CD14-positive monocyte (primary cell): ENCODE data around the gene C20orf141. TPM values are rescaled to one million over a fixed set of nuclear protein-coding genes. Genes with fewer than 3 reads are reported as not detected.
A peak's percentile ranks its signal among the peaks of the same experiment; 100 is the strongest.

ENCODE experiments used
- DNase-seq, 3 donors: peaks; one replicate each; pipeline ENCODE4 v3.0.0-alpha.2; 2011 to 2022
- H2AFZ ChIP-seq: 2 replicates; pipeline ENCODE4 v1.6.0; 2012; ENCODE audit warnings: mild to moderate bottlenecking, low read depth, low read length, inconsistent platforms; ENCODE audit not compliant: insufficient read depth, poor library complexity, severe bottlenecking
- H3K27ac ChIP-seq, 2 donors: 1 replicate in 1 of 2; 2 replicates in 1 of 2; pipeline ENCODE4 v1.5.1; 2012 to 2013; ENCODE audit warnings: low read length in 2 of 2, control low read depth in 1 of 2, inconsistent platforms in 1 of 2, low read depth in 1 of 2, mild to moderate bottlenecking in 1 of 2
- H3K27me3 ChIP-seq, 2 donors: one replicate each; pipeline versions ENCODE4 v1.6.0 to v1.6.1; 2011 to 2013; ENCODE audit warnings: low read length in 2 of 2; ENCODE audit not compliant: control insufficient read depth in 2 of 2, insufficient read depth in 2 of 2
- H3K36me3 ChIP-seq, 2 donors: replicated peaks in 1 of 2; 1 replicate in 1 of 2; 2 replicates in 1 of 2; pipeline versions ENCODE4 v1.5.1 to v1.6.1; 2012 to 2013; ENCODE audit warnings: low read length in 2 of 2, control low read depth in 1 of 2, inconsistent platforms in 1 of 2, mild to moderate bottlenecking in 1 of 2; ENCODE audit not compliant: insufficient read depth in 2 of 2, control insufficient read depth in 1 of 2
- H3K4me1 ChIP-seq, 2 donors: 1 replicate in 1 of 2; 2 replicates in 1 of 2; pipeline versions ENCODE4 v1.5.1 to v1.6.1; 2012 to 2013; ENCODE audit warnings: low read length in 2 of 2, control low read depth in 1 of 2, inconsistent platforms in 1 of 2, mild to moderate bottlenecking in 1 of 2, moderate library complexity in 1 of 2; ENCODE audit not compliant: insufficient read depth in 2 of 2, control insufficient read depth in 1 of 2
- H3K4me2 ChIP-seq: replicated peaks from 2 replicates; pipeline ENCODE3; 2012; ENCODE audit warnings: low read length, moderate library complexity, mild to moderate bottlenecking; ENCODE audit not compliant: poor library complexity, severe bottlenecking; ENCODE audit errors: extremely low read depth
- H3K4me3 ChIP-seq, 3 experiments: fragments of 200-600 bp in 1 of 3; sonication (generic) in 1 of 3; replicated peaks in 1 of 3; 1 replicate in 2 of 3; 2 replicates in 1 of 3; pipeline ENCODE4 v1.5.1; 2011 to 2013; ENCODE audit warnings: low read length in 3 of 3, mild to moderate bottlenecking in 3 of 3, control low read depth in 2 of 3, low read depth in 2 of 3, inconsistent platforms in 1 of 3, moderate library complexity in 1 of 3
- H3K79me2 ChIP-seq: 2 replicates; pipeline ENCODE4 v1.6.0; 2012; ENCODE audit warnings: mild to moderate bottlenecking, control low read depth, inconsistent platforms, low read length, moderate library complexity; ENCODE audit not compliant: insufficient read depth
- H3K9ac ChIP-seq: 2 replicates; pipeline ENCODE4 v1.6.0; 2017; ENCODE audit warnings: low read length, mild to moderate bottlenecking; ENCODE audit not compliant: insufficient read depth, poor library complexity, severe bottlenecking
- H3K9me3 ChIP-seq, 2 donors: replicated peaks in 1 of 2; 1 replicate in 1 of 2; 2 replicates in 1 of 2; pipeline versions ENCODE4 v1.5.1 to v1.6.1; 2012 to 2013; ENCODE audit warnings: low read length in 2 of 2, control low read depth in 1 of 2; ENCODE audit not compliant: control insufficient read depth in 1 of 2, insufficient read depth in 1 of 2
- H4K20me1 ChIP-seq: 2 replicates; pipeline ENCODE4 v1.6.0; 2012; ENCODE audit warnings: mild to moderate bottlenecking, low read length, control low read depth, moderate library complexity; ENCODE audit not compliant: insufficient read depth
- H3K27ac Mint-ChIP-seq, 7 donors: one replicate each; pipeline ENCODE4 v1.8.0; 2020; ENCODE audit warnings: mild to moderate bottlenecking in 7 of 7, mixed read lengths in 7 of 7, moderate library complexity in 6 of 7, inconsistent platforms in 2 of 7
- H3K27me3 Mint-ChIP-seq, 3 donors: one replicate each; pipeline ENCODE4 v1.8.0; 2021 to 2022; ENCODE audit warnings: low read depth in 3 of 3, mild to moderate bottlenecking in 3 of 3, mixed read lengths in 3 of 3, moderate library complexity in 3 of 3, inconsistent platforms in 1 of 3
- H3K36me3 Mint-ChIP-seq, 2 donors: one replicate each; pipeline ENCODE4 v1.8.0; 2020; ENCODE audit warnings: mixed read lengths in 2 of 2, inconsistent platforms in 1 of 2, mild to moderate bottlenecking in 1 of 2
- H3K4me1 Mint-ChIP-seq: one replicate; pipeline ENCODE4 v1.8.0; 2020; ENCODE audit warnings: mild to moderate bottlenecking, mixed read lengths
- H3K4me3 Mint-ChIP-seq, 2 donors: one replicate each; pipeline ENCODE4 v1.8.0; 2020; ENCODE audit warnings: mild to moderate bottlenecking in 2 of 2, mixed read lengths in 2 of 2, moderate library complexity in 1 of 2
- H3K9me3 Mint-ChIP-seq, 7 donors: one replicate each; pipeline ENCODE4 v1.8.0; 2020 to 2022; ENCODE audit warnings: mixed read lengths in 7 of 7, mild to moderate bottlenecking in 6 of 7, moderate library complexity in 6 of 7, inconsistent platforms in 2 of 7
- WGBS: methylation state at CpG from one replicate; pipeline ENCODE4 v1.1.5; 2013; ENCODE audit warnings: missing lambda C conversion rate; ENCODE audit not compliant: insufficient coverage; 5-methylcytosine and 5-hydroxymethylcytosine counted together
- intact Hi-C, 2 donors: fragments of 100-400 bp; cut with micrococcal nuclease; formaldehyde crosslinking; loops; one replicate each; pipeline versions ENCODE4 v1.15.0 to v1.15.1; 2023
- polyA plus RNA-seq, 3 donors: library from polyadenylated mRNA; depleted of rRNA in 1 of 3; unstranded in 2 of 3; stranded (reverse) in 1 of 3; fragments of 300-500 nt in 2 of 3; fragments of >200 nt in 1 of 3; fragmentation: Illumina TruSeq in 2 of 3; gene quantifications; 1 replicate in 2 of 3; 2 replicates in 1 of 3; pipeline ENCODE4 v1.2.3, GENCODE V29; 2012 to 2021
- TF ChIP-seq, protein P1 (sequence below): fragments of 200-600 bp; IDR thresholded peaks from one replicate; pipeline ENCODE4 v1.8.0; 2022; ENCODE audit warnings: antibody characterized with exemption, mild to moderate bottlenecking

Gene C20orf141
- polyA plus RNA-seq, 3 donors, result not detected

DNA sequence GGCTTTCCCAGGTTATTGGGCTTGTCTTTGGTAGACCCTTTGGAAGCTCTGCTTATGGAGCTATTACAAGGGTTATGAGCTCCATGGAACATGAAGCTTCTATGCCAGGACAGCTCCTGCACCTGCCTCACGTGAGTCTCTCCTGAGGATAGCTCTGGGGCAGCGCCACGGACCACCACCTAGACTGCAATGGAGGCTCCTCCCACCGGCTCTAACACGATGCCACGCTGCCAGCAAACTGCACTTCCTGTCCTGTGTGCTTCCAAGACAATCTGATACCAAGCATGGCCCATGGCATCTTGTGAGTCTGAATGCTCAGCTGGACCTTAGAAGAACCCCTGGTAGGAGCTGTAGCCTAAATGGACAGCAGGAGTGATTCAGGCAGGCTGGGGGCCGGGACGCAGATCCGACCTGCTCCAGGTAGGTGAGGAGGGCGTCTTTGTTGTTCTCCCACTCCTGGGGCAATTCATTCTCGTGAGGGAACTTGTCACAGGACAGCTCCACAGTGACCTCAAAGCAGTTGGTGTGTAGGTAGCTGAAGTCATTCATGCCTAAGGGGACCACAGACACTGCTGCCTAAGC is 19.8 kb upstream of the C20orf141 start:
- Histone ChIP-seq H3K4me1 (peaks cover 8 to 10% of the 10 kb centered on the region in 2 donors), H3K4me2 (no peak overlapping the region), H3K9ac (no peak overlapping the region), H3K4me3 (no peak overlapping the region), H3K27me3 (peaks cover 0 to 12% of the 10 kb centered on the region in 2 donors), H3K79me2 (no peaks in the 10 kb centered on the region), H2AFZ (no peak overlapping the region), H4K20me1 (no peaks in the 10 kb centered on the region), H3K36me3 (no peaks in the 10 kb centered on the region), H3K9me3 (no peaks in the 10 kb centered on the region), H3K27ac (no peak overlapping the region)
- Mint-ChIP-seq H3K9me3 (peaks cover 0 to 4% (median 3%) of the 10 kb centered on the region in 7 donors), H3K27me3 (peaks cover 10 to 20% (median 13%) of the 10 kb centered on the region in 3 donors), H3K4me3 (no peak overlapping the region), H3K27ac (no peak overlapping the region), H3K36me3 (peaks cover under 1 to 3% of the 10 kb centered on the region in 2 donors), H3K4me1 (peaks cover 13% of the 10 kb centered on the region)
- TF ChIP-seq, protein P1, sequence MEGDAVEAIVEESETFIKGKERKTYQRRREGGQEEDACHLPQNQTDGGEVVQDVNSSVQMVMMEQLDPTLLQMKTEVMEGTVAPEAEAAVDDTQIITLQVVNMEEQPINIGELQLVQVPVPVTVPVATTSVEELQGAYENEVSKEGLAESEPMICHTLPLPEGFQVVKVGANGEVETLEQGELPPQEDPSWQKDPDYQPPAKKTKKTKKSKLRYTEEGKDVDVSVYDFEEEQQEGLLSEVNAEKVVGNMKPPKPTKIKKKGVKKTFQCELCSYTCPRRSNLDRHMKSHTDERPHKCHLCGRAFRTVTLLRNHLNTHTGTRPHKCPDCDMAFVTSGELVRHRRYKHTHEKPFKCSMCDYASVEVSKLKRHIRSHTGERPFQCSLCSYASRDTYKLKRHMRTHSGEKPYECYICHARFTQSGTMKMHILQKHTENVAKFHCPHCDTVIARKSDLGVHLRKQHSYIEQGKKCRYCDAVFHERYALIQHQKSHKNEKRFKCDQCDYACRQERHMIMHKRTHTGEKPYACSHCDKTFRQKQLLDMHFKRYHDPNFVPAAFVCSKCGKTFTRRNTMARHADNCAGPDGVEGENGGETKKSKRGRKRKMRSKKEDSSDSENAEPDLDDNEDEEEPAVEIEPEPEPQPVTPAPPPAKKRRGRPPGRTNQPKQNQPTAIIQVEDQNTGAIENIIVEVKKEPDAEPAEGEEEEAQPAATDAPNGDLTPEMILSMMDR, result no peak
- DNase-seq, result no peak
- WGBS, result 91% methylated on average over 11 of the region's 11 CpGs
- intact Hi-C loops, result no loop called here

- Histone ChIP-seq H3K9ac (no peak overlapping the region), H2AFZ (no peak overlapping the region), H3K27me3 (peaks cover 0 to 16% of the 10 kb centered on the region in 2 donors), H3K27ac (no peak overlapping the region), H3K4me3 (no peak overlapping the region), H3K36me3 (no peaks in the 10 kb centered on the region), H3K79me2 (no peaks in the 10 kb centered on the region), H3K9me3 (no peaks in the 10 kb centered on the region), H4K20me1 (no peaks in the 10 kb centered on the region), H3K4me2 (no peak overlapping the region), H3K4me1 (peaks cover 12 to 15% of the 10 kb centered on the region in 2 donors)
- Mint-ChIP-seq H3K9me3 (peaks cover 0 to 6% (median 5%) of the 10 kb centered on the region in 7 donors), H3K27ac (peak overlapping the region in 1 of 7 donors; percentile 48), H3K4me1 (peaks cover 16% of the 10 kb centered on the region), H3K36me3 (peaks cover 3 to 5% of the 10 kb centered on the region in 2 donors), H3K27me3 (peaks cover 13 to 23% (median 16%) of the 10 kb centered on the region in 3 donors), H3K4me3 (no peak overlapping the region)
- 94% methylated on average over 24 of the region's 24 CpGs for WGBS
- TF ChIP-seq, protein P1, result no peak
- intact Hi-C loops, result no loop called here
- no peak for DNase-seq
Measured at GRCh38 chr20:2795451-2795850, 19.3 kb upstream of the C20orf141 start.
